ENCODE measurements around the gene SPANXN3. TPM values are rescaled to one million over a fixed set of nuclear protein-coding genes. Genes with fewer than 3 reads are reported as not detected.
"Not testable (repeated sequence)": the region's sequence is repeated elsewhere in the genome, so short reads cannot be mapped to it uniquely, and the experiment has no call there.

The SPANXN3 gene, protein sequence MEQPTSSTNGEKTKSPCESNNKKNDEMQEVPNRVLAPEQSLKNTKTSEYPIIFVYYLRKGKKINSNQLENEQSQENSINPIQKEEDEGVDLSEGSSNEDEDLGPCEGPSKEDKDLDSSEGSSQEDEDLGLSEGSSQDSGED
- not detected for total RNA-seq

DNA sequence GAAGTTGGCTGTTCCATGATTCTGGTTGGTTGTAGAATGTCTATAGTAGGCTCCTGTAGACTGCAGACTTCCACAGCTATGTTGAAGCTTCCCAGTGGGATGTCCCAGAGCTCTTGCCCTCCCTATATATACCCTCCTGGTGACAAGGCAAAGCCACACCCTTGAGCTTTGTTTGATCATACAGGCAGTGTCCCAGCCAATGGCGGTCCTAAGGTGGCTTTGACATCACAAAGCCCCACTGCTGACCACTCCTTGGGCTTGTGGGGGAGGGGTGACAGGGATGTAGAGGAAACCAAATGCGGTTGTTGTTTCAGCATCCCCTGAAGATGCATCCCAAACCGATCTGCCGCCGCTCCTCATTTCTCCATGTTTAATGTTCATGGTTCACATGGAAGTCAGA lies at the start of gene SPANXN3:
Gene SPANXN3, minus strand, starts transcription at position 101 of the 400 bp plus-strand sequence. Its CDS starts 84 bp downstream, at position 17.
- TF ChIP-seq, protein P1, sequence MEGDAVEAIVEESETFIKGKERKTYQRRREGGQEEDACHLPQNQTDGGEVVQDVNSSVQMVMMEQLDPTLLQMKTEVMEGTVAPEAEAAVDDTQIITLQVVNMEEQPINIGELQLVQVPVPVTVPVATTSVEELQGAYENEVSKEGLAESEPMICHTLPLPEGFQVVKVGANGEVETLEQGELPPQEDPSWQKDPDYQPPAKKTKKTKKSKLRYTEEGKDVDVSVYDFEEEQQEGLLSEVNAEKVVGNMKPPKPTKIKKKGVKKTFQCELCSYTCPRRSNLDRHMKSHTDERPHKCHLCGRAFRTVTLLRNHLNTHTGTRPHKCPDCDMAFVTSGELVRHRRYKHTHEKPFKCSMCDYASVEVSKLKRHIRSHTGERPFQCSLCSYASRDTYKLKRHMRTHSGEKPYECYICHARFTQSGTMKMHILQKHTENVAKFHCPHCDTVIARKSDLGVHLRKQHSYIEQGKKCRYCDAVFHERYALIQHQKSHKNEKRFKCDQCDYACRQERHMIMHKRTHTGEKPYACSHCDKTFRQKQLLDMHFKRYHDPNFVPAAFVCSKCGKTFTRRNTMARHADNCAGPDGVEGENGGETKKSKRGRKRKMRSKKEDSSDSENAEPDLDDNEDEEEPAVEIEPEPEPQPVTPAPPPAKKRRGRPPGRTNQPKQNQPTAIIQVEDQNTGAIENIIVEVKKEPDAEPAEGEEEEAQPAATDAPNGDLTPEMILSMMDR (IDR thresholded peaks at IDR 0.05; ENCODE audit: low read depth): not testable (repeated sequence)

- TF ChIP-seq, protein P1 (IDR thresholded peaks at IDR 0.05; ENCODE audit: low read depth): no peak
These were observed 18.9 kb upstream of the SPANXN3 start for GRCh38 chrX:143536176-143536575.

GRCh38 chrX:143500751-143501150 lies 16.5 kb downstream of the SPANXN3 start:
- TF ChIP-seq, protein P1 (IDR thresholded peaks at IDR 0.05; ENCODE audit: low read depth): no peak

- TF ChIP-seq, protein P1 (IDR thresholded peaks at IDR 0.05; ENCODE audit: low read depth): no peak
These were observed 31.2 kb downstream of the SPANXN3 start for GRCh38 chrX:143486105-143486504.

DNA sequence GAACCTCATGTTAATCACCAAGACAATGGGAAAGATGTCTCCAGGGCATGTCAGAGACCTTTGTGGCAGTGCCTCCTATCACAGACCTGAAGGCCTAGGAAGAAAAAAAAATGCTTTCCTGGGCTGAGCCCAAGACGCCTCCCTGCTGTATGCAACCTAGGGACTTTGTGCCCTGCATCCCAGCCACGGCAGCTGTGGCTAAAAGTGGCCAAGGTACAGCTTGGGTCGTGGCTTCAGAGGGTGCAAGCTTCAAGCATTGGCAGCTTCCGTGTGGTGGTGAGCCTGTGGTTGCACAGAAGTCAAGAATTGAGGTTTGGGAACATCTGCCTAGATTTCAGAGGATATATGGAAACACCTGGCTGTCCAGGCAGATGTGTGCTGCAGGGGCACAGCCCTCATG lies 40.5 kb downstream of the SPANXN3 start:
- TF ChIP-seq, protein P1 (IDR thresholded peaks at IDR 0.05; ENCODE audit: low read depth): no peak

DNA sequence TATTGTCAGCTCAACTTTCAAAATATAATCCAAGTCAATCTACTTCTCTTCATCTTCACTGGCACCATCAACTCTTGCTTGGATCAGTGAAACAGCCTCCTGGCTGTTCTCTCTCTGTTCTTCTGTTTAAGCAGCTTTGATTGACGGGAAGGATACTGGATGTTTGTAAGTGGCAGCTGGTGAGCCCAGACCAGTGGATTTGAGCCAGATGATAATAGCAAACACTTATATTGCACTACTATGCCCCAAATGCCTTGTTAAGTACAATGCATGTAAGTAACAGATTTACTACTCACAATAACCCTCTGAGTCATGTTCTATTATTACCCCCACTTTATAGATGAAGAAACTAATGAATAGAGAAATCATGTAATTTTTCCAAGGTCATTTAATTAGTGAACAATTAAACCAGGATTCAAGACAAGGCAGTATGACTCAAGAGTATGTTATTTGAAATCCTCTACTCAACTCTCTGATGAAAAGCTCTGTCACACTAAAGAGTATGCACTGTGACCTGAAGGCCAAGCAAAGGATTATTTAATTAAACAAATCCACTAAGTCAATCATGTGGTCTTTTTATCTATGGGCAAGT lies 44.8 kb downstream of the SPANXN3 start:
- TF ChIP-seq, protein P1 (IDR thresholded peaks at IDR 0.05; ENCODE audit: low read depth): no peak

- TF ChIP-seq, protein P1 (IDR thresholded peaks at IDR 0.05; ENCODE audit: low read depth): no peak
These were observed 51.1 kb downstream of the SPANXN3 start for GRCh38 chrX:143466130-143466529.

Measured in subcutaneous adipose tissue (tissue), 4 donors.